PC-3 (cell line): Measurements from ENCODE around the gene RABGGTB. TPM values are rescaled to one million over a fixed set of nuclear protein-coding genes. Genes with fewer than 3 reads are reported as not detected.

Experiments used
- ATAC-seq: fragments of 200-7000 bp; cut with Tn5 transposase; 2 replicates; pipeline ENCODE4 v1.9.1; 2020; ENCODE audit warnings: mild to moderate bottlenecking, moderate library complexity
- BruUV-seq: library from RNA; stranded (reverse); fragments of 400-500 nt; replicated peaks from 2 replicates; lab custom pipeline; 2021; lab: Mats Ljungman, UMichigan
- CTCF ChIA-PET: fragments of 300-600 bp; sonication (Branson Sonifier 250); formaldehyde crosslinking; loops from one replicate; lab custom pipeline; 2022; ENCODE audit warnings: antibody characterized with exemption; lab: Charles Lee
- POLR2A ChIA-PET: fragments of 300-600 bp; sonication (Branson Sonifier 250); formaldehyde crosslinking; loops from one replicate; lab custom pipeline; 2022; ENCODE audit warnings: antibody characterized with exemption; ENCODE audit not compliant: unreplicated experiment; lab: Charles Lee
- DNase-seq: peaks from one replicate; pipeline ENCODE4 v3.0.0-alpha.2; 2015
- H2AFZ ChIP-seq: fragments of 300-600 bp; sonication (generic); 2 replicates; pipeline ENCODE4 v1.6.0; 2016; ENCODE audit warnings: antibody characterized with exemption, low read length
- H3F3A ChIP-seq: fragments of 300-600 bp; sonication (generic); one replicate; pipeline ENCODE4 v1.6.0; 2017; ENCODE audit warnings: antibody characterized with exemption, low read length, control low read depth, mild to moderate bottlenecking; ENCODE audit not compliant: unreplicated experiment
- H3K27ac ChIP-seq: fragments of 300-600 bp; sonication (generic); 2 replicates; pipeline ENCODE4 v1.5.1; 2016; ENCODE audit warnings: mild to moderate bottlenecking, low read length
- H3K27me3 ChIP-seq: fragments of 300-600 bp; sonication (generic); 2 replicates; pipeline ENCODE4 v1.6.1; 2016; ENCODE audit warnings: low read length, mixed read lengths
- H3K36me3 ChIP-seq: fragments of 300-600 bp; sonication (generic); 2 replicates; pipeline ENCODE4 v1.6.1; 2016; ENCODE audit warnings: low read depth, mixed run types, low read length, mixed read lengths
- H3K4me1 ChIP-seq: fragments of 300-600 bp; sonication (generic); 2 replicates; pipeline ENCODE4 v1.5.1; 2016; ENCODE audit warnings: low read length; ENCODE audit not compliant: insufficient read depth
- H3K4me2 ChIP-seq: fragments of 300-600 bp; sonication (generic); 2 replicates; pipeline ENCODE4 v1.6.0; 2016; ENCODE audit warnings: low read length
- H3K4me3 ChIP-seq: fragments of 300-600 bp; sonication (generic); 2 replicates; pipeline ENCODE4 v1.5.1; 2016; ENCODE audit warnings: mild to moderate bottlenecking, low read length, mixed read lengths
- H3K79me2 ChIP-seq: fragments of 300-600 bp; sonication (generic); 2 replicates; pipeline ENCODE4 v1.6.1; 2017; ENCODE audit warnings: low read length, mixed read lengths
- H3K9ac ChIP-seq: fragments of 300-600 bp; sonication (generic); 2 replicates; pipeline ENCODE4 v1.6.0; 2016; ENCODE audit warnings: mild to moderate bottlenecking, low read length
- H3K9me2 ChIP-seq: fragments of 300-600 bp; sonication (generic); replicated peaks from 2 replicates; pipeline ENCODE4 v1.6.1; 2016; ENCODE audit warnings: mixed run types, low read length, mixed read lengths
- H3K9me3 ChIP-seq: fragments of 300-600 bp; sonication (generic); 2 replicates; pipeline ENCODE4 v1.6.1; 2016; ENCODE audit warnings: low read length, mixed read lengths
- H4K20me1 ChIP-seq: fragments of 300-600 bp; sonication (generic); 2 replicates; pipeline ENCODE4 v1.6.1; 2016; ENCODE audit warnings: low read length, mixed read lengths
- CTCF ChIP-seq: fragments of 300-600 bp; sonication (generic); conservative IDR thresholded peaks from 2 replicates; pipeline ENCODE4 v1.5.1; 2017; ENCODE audit warnings: antibody characterized with exemption, low read depth, mild to moderate bottlenecking, low read length
- EZH2 ChIP-seq: fragments of 300-600 bp; sonication (generic); IDR thresholded peaks from one replicate; pipeline ENCODE4 v1.6.1; 2017; ENCODE audit warnings: antibody characterized with exemption, mild to moderate bottlenecking, low read length; ENCODE audit not compliant: unreplicated experiment
- EZH2phosphoT487 ChIP-seq: fragments of 300-600 bp; sonication (generic); IDR thresholded peaks from 2 replicates; pipeline ENCODE4 v1.6.1; 2018; ENCODE audit warnings: mild to moderate bottlenecking, antibody characterized with exemption, low read length, borderline replicate concordance
- intact Hi-C: fragments of 100-400 bp; cut with micrococcal nuclease; formaldehyde crosslinking; loops from 2 replicates; pipeline ENCODE4 v1.9.0; 2023
- total RNA-seq: library from RNA; depleted of rRNA; stranded (reverse); fragments of >200 nt; gene quantifications from 2 replicates; pipeline ENCODE4 v1.2.3, GENCODE V29; 2014

The RABGGTB gene
- total RNA-seq, 1 experiment from 2014 or later: 88.0 TPM

GRCh38 chr1:75794382-75794781, 8.3 kb downstream of the RABGGTB start:
- H3K9ac ChIP-seq: no peak overlapping the region
- CTCF ChIA-PET: no interaction called here
- intact Hi-C loops: no loop called here
- DNase-seq (no peak), ATAC-seq (no peak)
- peaks cover 18% of the 10 kb centered on the region for H3F3A ChIP-seq
- no peaks in the 10 kb centered on the region for H3K9me2 ChIP-seq
- H3K9me3 ChIP-seq: no peaks in the 10 kb centered on the region
- no peaks in the 10 kb centered on the region for H3K27me3 ChIP-seq
- H2AFZ ChIP-seq: no peak overlapping the region
- POLR2A ChIA-PET: no interaction called here
- no peak overlapping the region for H3K4me2 ChIP-seq
- no peak overlapping the region for H3K27ac ChIP-seq
- no peak for TF ChIP-seq CTCF
- TF ChIP-seq EZH2phosphoT487: no peak
- H3K79me2 ChIP-seq: peaks cover 33% of the 10 kb centered on the region
- peaks cover 62% of the 10 kb centered on the region for H3K36me3 ChIP-seq
- peaks cover 52% of the 10 kb centered on the region for H4K20me1 ChIP-seq
- BruUV-seq: no TSS peak
- H3K4me3 ChIP-seq: no peak overlapping the region
- peaks cover 24% of the 10 kb centered on the region for H3K4me1 ChIP-seq

GRCh38 chr1:75795703-75796193, 9.7 kb downstream of the RABGGTB start:
- Histone ChIP-seq H3K79me2 (peaks cover 20% of the 10 kb centered on the region), H3K4me1 (peaks cover 11% of the 10 kb centered on the region), H3K4me3 (no peak overlapping the region), H3K27ac (no peak overlapping the region), H3F3A (peaks cover 18% of the 10 kb centered on the region), H3K9me2 (no peaks in the 10 kb centered on the region), H3K9ac (no peak overlapping the region), H3K36me3 (peaks cover 48% of the 10 kb centered on the region), H2AFZ (no peak overlapping the region), H3K27me3 (no peaks in the 10 kb centered on the region), H3K9me3 (no peaks in the 10 kb centered on the region), H3K4me2 (no peak overlapping the region), H4K20me1 (peaks cover 38% of the 10 kb centered on the region)
- DNase-seq (no peak), ATAC-seq (no peak)
- ChIA-PET CTCF (no interaction called here), POLR2A (no interaction called here)
- BruUV-seq: no TSS peak
- TF ChIP-seq EZH2phosphoT487 (no peak), CTCF (no peak), EZH2 (no peak)
- intact Hi-C loops: no loop called here

- H3K9ac ChIP-seq: no peak within 1 kb of the TSS
- no peak within 1 kb of the TSS for H2AFZ ChIP-seq
- no peaks in the 10 kb centered on the region for H3K9me3 ChIP-seq
- intact Hi-C loops: no loop called here
- no peak for DNase-seq
- H4K20me1 ChIP-seq: peaks cover 30% of the 10 kb centered on the region
- H3K79me2 ChIP-seq: peaks cover 12% of the 10 kb centered on the region
- peaks cover 15% of the 10 kb centered on the region for H3F3A ChIP-seq
- H3K4me1 ChIP-seq: peaks cover 3% of the 10 kb centered on the region; the same call in 1 of the 2 replicates
- H3K36me3 ChIP-seq: peaks cover 41% of the 10 kb centered on the region
- CTCF ChIA-PET: no interaction called here
- no peaks in the 10 kb centered on the region for H3K27me3 ChIP-seq
- peak; percentile 40 for ATAC-seq
- BruUV-seq: TSS peak; percentile 3
- POLR2A ChIA-PET: no interaction called here
- no peak within 1 kb of the TSS for H3K4me3 ChIP-seq
- no peaks in the 10 kb centered on the region for H3K9me2 ChIP-seq
- H3K27ac ChIP-seq: no peak within 1 kb of the TSS
- TF ChIP-seq EZH2phosphoT487: no peak
- TF ChIP-seq EZH2: no peak
- no peak for TF ChIP-seq CTCF
- H3K4me2 ChIP-seq: no peak within 1 kb of the TSS
These were observed 10.6 kb downstream of the RABGGTB start, which contains the start of gene MSH4 for GRCh38 chr1:75796376-75797272. Gene MSH4, plus strand, starts transcription at chr1:75796882. Its CDS starts 104 bp downstream, at chr1:75796986.
